Activated T-cell treated with anti-CD3 and anti-CD28 coated beads, Interleukin-2, amount 50 U/mL, for 48 hours (primary cell): ENCODE results near the gene HERC5.
"Not testable (repeated sequence)": the region's sequence is repeated elsewhere in the genome, so short reads cannot be mapped to it uniquely, and the experiment has no call there.

Experiments used
- DNase-seq, 2 experiments: peaks; one replicate each; pipeline ENCODE4 v3.0.0-alpha.2; 2020

Gene HERC5

GRCh38 chr4:88456670-88457306, at the start of gene HERC5:
HERC5 (plus strand) TSS chr4:88457119; CDS start chr4:88457270, 151 bp downstream.
- peak; percentile 88 to 89 for DNase-seq

GRCh38 chr4:88409206-88409605, 47.7 kb upstream of the HERC5 start:
- no peak for DNase-seq

GRCh38 chr4:88409789-88410188, 47.1 kb upstream of the HERC5 start:
- DNase-seq, result no peak

- DNase-seq, result peak; percentile 22 to 27
These were observed 45.3 kb upstream of the HERC5 start for GRCh38 chr4:88411491-88412096.

- no peak for DNase-seq
These were observed 43.1 kb upstream of the HERC5 start for GRCh38 chr4:88413801-88414200.

- DNase-seq, result no peak
These were observed 42.2 kb upstream of the HERC5 start for GRCh38 chr4:88414755-88415154.

- no peak for DNase-seq
These were observed 40.9 kb upstream of the HERC5 start for GRCh38 chr4:88415982-88416381.

- no peak for DNase-seq
These were observed 38.5 kb upstream of the HERC5 start for GRCh38 chr4:88418411-88418810.

GRCh38 chr4:88419874-88420273, 37.0 kb upstream of the HERC5 start:
- DNase-seq, result no peak

- DNase-seq, result no peak
These were observed 36.1 kb upstream of the HERC5 start for GRCh38 chr4:88420844-88421243.

- DNase-seq, result no peak
These were observed 34.5 kb upstream of the HERC5 start for GRCh38 chr4:88422403-88422802.

- DNase-seq, result no peak
These were observed 27.5 kb upstream of the HERC5 start for GRCh38 chr4:88429401-88429800.

GRCh38 chr4:88435987-88436693, 20.8 kb upstream of the HERC5 start:
- DNase-seq, result no peak

GRCh38 chr4:88437873-88438272, 19.0 kb upstream of the HERC5 start:
- not testable (repeated sequence) for DNase-seq

GRCh38 chr4:88439161-88439760, 17.7 kb upstream of the HERC5 start:
- no peak for DNase-seq

- no peak for DNase-seq
These were observed 16.8 kb upstream of the HERC5 start for GRCh38 chr4:88440146-88440545.

- no peak for DNase-seq
These were observed 15.2 kb upstream of the HERC5 start for GRCh38 chr4:88441696-88442095.

- no peak for DNase-seq
These were observed 14.2 kb upstream of the HERC5 start for GRCh38 chr4:88442689-88443191.

- DNase-seq, result no peak
These were observed 13.4 kb upstream of the HERC5 start for GRCh38 chr4:88443486-88443885.

- no peak for DNase-seq
These were observed 11.7 kb upstream of the HERC5 start for GRCh38 chr4:88445252-88445651.

GRCh38 chr4:88446124-88446523, 10.8 kb upstream of the HERC5 start:
- no peak for DNase-seq

- no peak for DNase-seq
These were observed 9.4 kb upstream of the HERC5 start for GRCh38 chr4:88447371-88448095.

GRCh38 chr4:88448211-88448765, 8.6 kb upstream of the HERC5 start:
- not testable (repeated sequence) for DNase-seq
